GM12878 (cell line): ENCODE results near the gene LRSAM1. TPM values are rescaled to one million over a fixed set of nuclear protein-coding genes. Genes with fewer than 3 reads are reported as not detected.

Experiments
- ATAC-seq: fragments of 200-7000 bp; cut with Tn5 transposase; 3 replicates; pipeline ENCODE4 v1.9.1; 2020; ENCODE audit warnings: mild to moderate bottlenecking, moderate library complexity
- BruUV-seq: library from RNA; stranded (reverse); fragments of 400-500 nt; replicated peaks from 2 replicates; lab custom pipeline; 2021; lab: Mats Ljungman, UMichigan
- CTCF ChIA-PET: fragments of 300-600 bp; sonication (Branson Sonifier 250); formaldehyde crosslinking; extraction: SDS; loops from one replicate; lab custom pipeline; 2021; ENCODE audit warnings: inconsistent platforms; lab: Yijun Ruan, JAX
- POLR2A ChIA-PET: fragments of 350-600 bp; formaldehyde crosslinking; extraction: SDS; loops from one replicate; lab custom pipeline; 2021; ENCODE audit warnings: inconsistent platforms; lab: Charles Lee
- RAD21 ChIA-PET: fragments of 300-600 bp; sonication (Branson Sonifier 250); formaldehyde crosslinking; loops from one replicate; lab custom pipeline; 2023; ENCODE audit warnings: antibody characterized with exemption; ENCODE audit not compliant: unreplicated experiment; lab: Charles Lee
- SMC1A ChIA-PET: fragments of 300-600 bp; sonication (Branson Sonifier 250); formaldehyde crosslinking; loops from one replicate; lab custom pipeline; 2023; ENCODE audit not compliant: unreplicated experiment, uncharacterized antibody; lab: Charles Lee
- DNase-seq: peaks from one replicate; pipeline ENCODE4 v3.0.0-alpha.2; 2011; ENCODE audit warnings: low read depth, low spot score
- FAIRE-seq: peaks from 3 replicates; lab custom pipeline; 2011; peaks lifted over from hg19 to GRCh38; lab: Jason Lieb, UNC
- H2AFZ ChIP-seq: 2 replicates; pipeline ENCODE4 v1.6.0; 2011; ENCODE audit warnings: low read depth, low read length, control low read depth; ENCODE audit not compliant: control insufficient read depth
- H3K27ac ChIP-seq: 2 replicates; pipeline ENCODE4 v1.5.1; 2011; ENCODE audit warnings: control low read depth; ENCODE audit not compliant: control insufficient read depth, insufficient read depth
- H3K27me3 ChIP-seq, 2 experiments: replicated peaks in 1 of 2; 2 replicates each; pipeline versions ENCODE4 v1.6.0 to v1.6.1; 2011; ENCODE audit warnings: low read length in 1 of 2; ENCODE audit not compliant: control insufficient read depth in 2 of 2, insufficient read depth in 2 of 2
- H3K36me3 ChIP-seq, 2 experiments: 2 replicates each; pipeline ENCODE4 v1.5.1; 2011; ENCODE audit warnings: low read length in 1 of 2; ENCODE audit not compliant: control insufficient read depth in 2 of 2, insufficient read depth in 2 of 2
- H3K4me1 ChIP-seq: 2 replicates; pipeline ENCODE4 v1.6.1; 2011; ENCODE audit warnings: mild to moderate bottlenecking, low read length, moderate library complexity, mixed read lengths; ENCODE audit not compliant: control insufficient read depth, insufficient read depth
- H3K4me2 ChIP-seq: 2 replicates; pipeline ENCODE4 v1.6.0; 2011; ENCODE audit warnings: control low read depth; ENCODE audit not compliant: control insufficient read depth, insufficient read depth
- H3K4me3 ChIP-seq: fragments of 200-600 bp; sonication (generic); 2 replicates; pipeline ENCODE4 v1.5.1; 2016
- H3K79me2 ChIP-seq: 2 replicates; pipeline ENCODE4 v1.6.0; 2011; ENCODE audit warnings: low read length; ENCODE audit not compliant: control insufficient read depth, insufficient read depth
- H3K9ac ChIP-seq: 2 replicates; pipeline ENCODE4 v1.8.0; 2011; ENCODE audit warnings: low read length, control low read depth, mixed read lengths; ENCODE audit not compliant: control insufficient read depth, insufficient read depth
- H3K9me3 ChIP-seq: replicated peaks from 3 replicates; pipeline ENCODE4 v1.5.1; 2011; ENCODE audit warnings: mild to moderate bottlenecking, low read length; ENCODE audit not compliant: control insufficient read depth, insufficient read depth
- H4K20me1 ChIP-seq: 2 replicates; pipeline ENCODE4 v1.6.0; 2011; ENCODE audit not compliant: control insufficient read depth, insufficient read depth
- CBX5 ChIP-seq: sonication (generic); IDR thresholded peaks from 2 replicates; pipeline ENCODE4 v1.6.1; 2016; ENCODE audit warnings: low read depth, moderate library complexity, mild to moderate bottlenecking, inconsistent platforms
- EZH2 ChIP-seq: IDR thresholded peaks from 2 replicates; pipeline ENCODE4 v1.6.1; 2012; ENCODE audit warnings: low read depth, mild to moderate bottlenecking, control low read depth, inconsistent platforms, low read length, borderline replicate concordance; ENCODE audit not compliant: control insufficient read depth
- HCFC1 ChIP-seq: fragments of 150-350 bp; IDR thresholded peaks from 2 replicates; pipeline ENCODE4 v1.6.1; 2014; ENCODE audit warnings: low read length
- HDAC2 ChIP-seq: fragments of 200-600 bp; sonication (generic); IDR thresholded peaks from 2 replicates; pipeline ENCODE4 v1.6.1; 2017
- HDAC6 ChIP-seq: fragments of 200-600 bp; sonication (generic); IDR thresholded peaks from one replicate; pipeline ENCODE4 v1.8.0; 2017; ENCODE audit warnings: antibody characterized with exemption; ENCODE audit not compliant: unreplicated experiment
- IRF5 ChIP-seq: fragments of 450-650 bp; IDR thresholded peaks from 2 replicates; pipeline ENCODE4 v1.6.1; 2017; ENCODE audit warnings: borderline replicate concordance
- NFIC ChIP-seq: IDR thresholded peaks from 2 replicates; pipeline ENCODE4 v1.6.1; 2012; ENCODE audit warnings: low read depth, mild to moderate bottlenecking, inconsistent platforms, low read length, moderate library complexity
- NFXL1 ChIP-seq: fragments of 450-650 bp; IDR thresholded peaks from 2 replicates; pipeline ENCODE4 v1.6.1; 2017; ENCODE audit warnings: antibody characterized with exemption, mild to moderate bottlenecking, borderline replicate concordance
- NFYA ChIP-seq: IDR thresholded peaks from 2 replicates; pipeline ENCODE4 v1.6.1; 2011; ENCODE audit warnings: low read depth, mild to moderate bottlenecking, low read length, improper control_type of control experiment, borderline replicate concordance
- NKRF ChIP-seq: fragments of 450-650 bp; conservative IDR thresholded peaks from 2 replicates; pipeline ENCODE4 v1.6.1; 2017; ENCODE audit warnings: mild to moderate bottlenecking, moderate library complexity
- SMAD5 ChIP-seq: IDR thresholded peaks from 2 replicates; pipeline ENCODE4 v1.6.1; 2016; ENCODE audit warnings: antibody characterized with exemption, low read depth
- SREBF2 ChIP-seq: IDR thresholded peaks from 2 replicates; pipeline ENCODE4 v1.6.1; 2012; ENCODE audit warnings: mild to moderate bottlenecking, low read length
- STAT1 ChIP-seq: fragments of 450-650 bp; conservative IDR thresholded peaks from 2 replicates; pipeline ENCODE4 v1.6.1; 2014; ENCODE audit warnings: antibody characterized with exemption, mild to moderate bottlenecking
- STAT3 ChIP-seq: IDR thresholded peaks from 2 replicates; pipeline ENCODE4 v1.6.1; 2011; ENCODE audit warnings: low read depth, low read length, improper control_type of control experiment
- ZBED1 ChIP-seq: IDR thresholded peaks from 2 replicates; pipeline ENCODE4 v1.6.1; 2016; ENCODE audit warnings: borderline replicate concordance
- ZBTB11 ChIP-seq: fragments of 450-650 bp; formaldehyde crosslinking; IDR thresholded peaks from 2 replicates; pipeline ENCODE4 v1.5.0; 2022; ENCODE audit warnings: mild to moderate bottlenecking, missing genetic modification characterization
- ZNF207 ChIP-seq: fragments of 450-650 bp; IDR thresholded peaks from 2 replicates; pipeline ENCODE4 v1.6.1; 2014; ENCODE audit warnings: antibody characterized with exemption, mild to moderate bottlenecking, borderline replicate concordance
- WGBS: methylation state at CpG from one replicate; pipeline ENCODE4 v1.1.6; 2016; ENCODE audit warnings: low lambda C conversion rate; ENCODE audit not compliant: insufficient replicate concordance, insufficient coverage; ENCODE audit errors: missing lambda C conversion rate; 5-methylcytosine and 5-hydroxymethylcytosine counted together
- in situ Hi-C: fragments of 300-500 bp; cut with MboI; formaldehyde crosslinking; loops from 9 replicates; pipeline ENCODE4 v1.14.3; 2018; ENCODE audit warnings: mixed read lengths
- intact Hi-C: fragments of 100-400 bp; cut with micrococcal nuclease; formaldehyde crosslinking; loops from one replicate; pipeline ENCODE4 v1.14.2; 2022; ENCODE audit not compliant: unreplicated experiment
- polyA plus RNA-seq, 11 experiments: library from polyadenylated mRNA; depleted of rRNA in 4 of 11; unstranded in 6 of 11; stranded (reverse) in 5 of 11; fragments of >200 nt; fragmentation: Nextera tagmentation in 4 of 11; fragmentation: Illumina TruSeq in 1 of 11; extraction: Ambion mirVana in 4 of 11; extraction: Trizol in 1 of 11; gene quantifications; 1 replicate in 1 of 11; 2 replicates in 10 of 11; pipeline versions ENCODE4 v1.2.1 to v1.2.3, GENCODE V29; 2011 to 2016; ENCODE audit warnings: inconsistent platforms in 2 of 11, missing spikeins in 2 of 11, low read depth in 1 of 11
- total RNA-seq, 4 experiments: library from RNA; depleted of rRNA in 3 of 4; stranded (reverse); fragments of >200 nt in 3 of 4; fragmentation: Illumina TruSeq in 1 of 4; extraction: Trizol in 1 of 4; gene quantifications; 2 replicates each; pipeline versions ENCODE4 v1.2.1 to v1.2.3, GENCODE V29; 2013 to 2021

The LRSAM1 gene
- total and polyA plus RNA-seq, 10 of the 15 experiments (the other 5 are each of a cell fraction or from before 2014, with no cell fraction given): 0.14 to 23.4 (median 11.7) TPM

- TF ChIP-seq ZBTB11: no peak
- no peak for TF ChIP-seq HDAC6
Observed at GRCh38 chr9:127437497-127438264, 13.6 kb upstream of the LRSAM1 start (continued).

GRCh38 chr9:127438394-127438793 lies 12.9 kb upstream of the LRSAM1 start:
- H3K36me3 ChIP-seq: peaks cover 16 to 42% of the 10 kb centered on the region in 2 experiments
- WGBS: 97% methylated on average over 9 of the region's 9 CpGs
- no peak for TF ChIP-seq SMAD5
- TF ChIP-seq ZNF207: no peak
- TF ChIP-seq EZH2: no peak
- no peak for TF ChIP-seq NFYA
- no peak for TF ChIP-seq STAT1
- TF ChIP-seq SREBF2: no peak
- no peak for TF ChIP-seq ZBED1
- TF ChIP-seq CBX5: no peak
- no peak for TF ChIP-seq HDAC2
- no peak for TF ChIP-seq HCFC1
- TF ChIP-seq NFIC: no peak
- TF ChIP-seq IRF5: no peak
- TF ChIP-seq NKRF: no peak
- TF ChIP-seq STAT3: no peak
- no peak for TF ChIP-seq NFXL1

More at GRCh38 chr9:127438394-127438793, 12.9 kb upstream of the LRSAM1 start:
- no peak overlapping the region for H3K9ac ChIP-seq
- ChIA-PET POLR2A (no interaction called here), CTCF (interaction anchor here (0.7 kb wide), 1 partner anchor 130 kb away, joined by 3 read pairs; no protein-coding TSS in a partner anchor), RAD21 (no interaction called here), SMC1A (no interaction called here)
- intact Hi-C loops: no loop called here
- H3K27me3 ChIP-seq: no peaks in the 10 kb centered on the region
- ATAC-seq (no peak), DNase-seq (no peak), FAIRE-seq (no peak)
- no peaks in the 10 kb centered on the region; the same call in 2 of the 3 replicates for H3K9me3 ChIP-seq
- no peak overlapping the region for H3K4me2 ChIP-seq
- H3K4me1 ChIP-seq: no peaks in the 10 kb centered on the region
- H3K27ac ChIP-seq: no peak overlapping the region
- H3K4me3 ChIP-seq: no peak overlapping the region
- no peak overlapping the region for H2AFZ ChIP-seq
- no peaks in the 10 kb centered on the region for H4K20me1 ChIP-seq
- no TSS peak for BruUV-seq
- H3K79me2 ChIP-seq: no peaks in the 10 kb centered on the region
- in situ Hi-C loops: no loop called here
